Measurements from ENCODE around the gene MRRF.

DNA sequence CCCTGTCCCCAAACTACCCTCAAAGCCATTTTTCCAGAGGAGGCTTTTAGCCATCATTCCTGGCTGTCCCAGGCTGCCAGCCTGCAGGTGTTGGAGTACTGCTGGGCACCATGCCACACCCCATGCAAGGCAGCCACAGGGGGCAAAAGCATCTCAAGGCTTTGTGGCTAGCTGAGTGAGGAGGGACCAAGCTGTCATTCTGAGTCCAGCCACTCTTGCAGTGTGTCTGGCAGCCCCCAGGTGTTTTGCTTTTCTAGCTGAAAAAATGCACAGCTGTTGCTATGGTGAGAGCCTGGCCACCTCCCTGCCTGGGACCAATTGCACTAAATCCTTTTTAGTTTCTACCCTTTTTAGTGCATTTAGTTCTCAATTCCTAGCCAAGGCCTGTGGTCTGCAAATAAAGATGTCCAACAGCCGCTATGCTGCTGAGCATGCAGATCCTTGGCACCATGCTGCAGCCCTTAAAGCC is 55.8 kb downstream of the MRRF start:
- TF ChIP-seq, protein P1, sequence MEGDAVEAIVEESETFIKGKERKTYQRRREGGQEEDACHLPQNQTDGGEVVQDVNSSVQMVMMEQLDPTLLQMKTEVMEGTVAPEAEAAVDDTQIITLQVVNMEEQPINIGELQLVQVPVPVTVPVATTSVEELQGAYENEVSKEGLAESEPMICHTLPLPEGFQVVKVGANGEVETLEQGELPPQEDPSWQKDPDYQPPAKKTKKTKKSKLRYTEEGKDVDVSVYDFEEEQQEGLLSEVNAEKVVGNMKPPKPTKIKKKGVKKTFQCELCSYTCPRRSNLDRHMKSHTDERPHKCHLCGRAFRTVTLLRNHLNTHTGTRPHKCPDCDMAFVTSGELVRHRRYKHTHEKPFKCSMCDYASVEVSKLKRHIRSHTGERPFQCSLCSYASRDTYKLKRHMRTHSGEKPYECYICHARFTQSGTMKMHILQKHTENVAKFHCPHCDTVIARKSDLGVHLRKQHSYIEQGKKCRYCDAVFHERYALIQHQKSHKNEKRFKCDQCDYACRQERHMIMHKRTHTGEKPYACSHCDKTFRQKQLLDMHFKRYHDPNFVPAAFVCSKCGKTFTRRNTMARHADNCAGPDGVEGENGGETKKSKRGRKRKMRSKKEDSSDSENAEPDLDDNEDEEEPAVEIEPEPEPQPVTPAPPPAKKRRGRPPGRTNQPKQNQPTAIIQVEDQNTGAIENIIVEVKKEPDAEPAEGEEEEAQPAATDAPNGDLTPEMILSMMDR (IDR thresholded peaks at IDR 0.05), result no peak
- no peak for TF ChIP-seq POLR2A (IDR thresholded peaks at IDR 0.05)
